BJ (cell line): ENCODE data around the gene RAP1GAP. TPM values are rescaled to one million over a fixed set of nuclear protein-coding genes. Genes with fewer than 3 reads are reported as not detected.

Experiments
- CTCF ChIA-PET: fragments of 350-600 bp; formaldehyde crosslinking; extraction: SDS; loops from one replicate; lab custom pipeline; 2021; ENCODE audit warnings: antibody characterized with exemption, inconsistent platforms; lab: Yijun Ruan, JAX
- POLR2A ChIA-PET: fragments of 300-600 bp; sonication (Branson Sonifier 250); formaldehyde crosslinking; extraction: SDS; loops from one replicate; lab custom pipeline; 2021; ENCODE audit warnings: antibody characterized with exemption; lab: Charles Lee
- DNase-seq: peaks from one replicate; pipeline ENCODE4 v3.0.0-alpha.2; 2011; ENCODE audit warnings: low read depth
- H3K27me3 ChIP-seq: 2 replicates; pipeline ENCODE4 v1.6.0; 2011; ENCODE audit warnings: low read length; ENCODE audit not compliant: control insufficient read depth, insufficient read depth
- H3K36me3 ChIP-seq: 2 replicates; pipeline ENCODE4 v1.5.1; 2011; ENCODE audit warnings: low read length; ENCODE audit not compliant: control insufficient read depth, insufficient read depth
- H3K4me3 ChIP-seq: 2 replicates; pipeline ENCODE4 v1.5.1; 2011; ENCODE audit warnings: low read depth, mild to moderate bottlenecking, control low read depth, low read length
- CTCF ChIP-seq: IDR thresholded peaks from 2 replicates; pipeline ENCODE4 v1.5.1; 2011; ENCODE audit warnings: low read depth, mild to moderate bottlenecking, control low read depth, inconsistent platforms, low read length, moderate library complexity; ENCODE audit not compliant: insufficient read depth
- polyA plus RNA-seq: library from polyadenylated mRNA; depleted of rRNA; stranded (reverse); fragments of >200 nt; gene quantifications from 2 replicates; pipeline ENCODE4 v1.2.3, GENCODE V29; 2011

RAP1GAP gene
- polyA plus RNA-seq, 1 experiment = 0.16 TPM

GRCh38 chr1:21577324-21577723 lies 91.8 kb downstream of the RAP1GAP start:
- no peak for TF ChIP-seq CTCF
- DNase-seq = no peak
- ChIA-PET POLR2A (no interaction called here), CTCF (interaction anchor here (0.7 to 6.6 kb wide), 3 partner anchors 65 to 207 kb away, joined by 3 to 66 read pairs (median 3); no protein-coding TSS in a partner anchor)
- Histone ChIP-seq H3K4me3 (no peak overlapping the region), H3K36me3 (no peaks in the 10 kb centered on the region), H3K27me3 (peaks cover 5% of the 10 kb centered on the region; the same call in 1 of the 2 replicates)

- H3K4me3 ChIP-seq = no peak overlapping the region
These were observed 92.4 kb downstream of the RAP1GAP start for GRCh38 chr1:21576798-21577187.

GRCh38 chr1:21576031-21576797 lies 92.9 kb downstream of the RAP1GAP start:
- DNase-seq = no peak
- H3K36me3 ChIP-seq = no peaks in the 10 kb centered on the region
- no peak for TF ChIP-seq CTCF
- ChIA-PET CTCF (interaction anchor here (1.1 to 7.6 kb wide), 4 partner anchors 64 to 321 kb away, joined by 3 to 69 read pairs (median 35); partner anchors contain the start of gene ALPL), POLR2A (no interaction called here)
- peaks cover 5% of the 10 kb centered on the region; the same call in 1 of the 2 replicates for H3K27me3 ChIP-seq
- H3K4me3 ChIP-seq = no peak overlapping the region

More at GRCh38 chr1:21576798-21577187, 92.4 kb downstream of the RAP1GAP start:
- peaks cover 5% of the 10 kb centered on the region; the same call in 1 of the 2 replicates for H3K27me3 ChIP-seq
- no peak for DNase-seq
- CTCF ChIA-PET = interaction anchor here (0.7 to 6.6 kb wide), 3 partner anchors 65 to 206 kb away, joined by 3 to 66 read pairs (median 3); no protein-coding TSS in a partner anchor
- H3K36me3 ChIP-seq = no peaks in the 10 kb centered on the region
- POLR2A ChIA-PET = no interaction called here
- no peak for TF ChIP-seq CTCF

- H3K4me3 ChIP-seq = no peak overlapping the region
- ChIA-PET CTCF (interaction anchor here (0.7 to 7.6 kb wide), 8 partner anchors 28 to 337 kb away, joined by 3 to 69 read pairs (median 4); partner anchors contain the start of gene ALPL), POLR2A (no interaction called here)
- H3K36me3 ChIP-seq = no peaks in the 10 kb centered on the region
- TF ChIP-seq CTCF = no peak
- no peak for DNase-seq
- H3K27me3 ChIP-seq = peaks cover 5% of the 10 kb centered on the region; the same call in 1 of the 2 replicates
These were observed 93.7 kb downstream of the RAP1GAP start for GRCh38 chr1:21575351-21575942.
